ENCODE results near the gene MISFA.
"Not testable (repeated sequence)": the region's sequence is repeated elsewhere in the genome, so short reads cannot be mapped to it uniquely, and the experiment has no call there.

MISFA gene

GRCh38 chr11:18588297-18589252 is 11.0 kb upstream of the MISFA start, which contains the start of gene UEVLD:
Gene UEVLD, minus strand, starts transcription at chr11:18588734. Its CDS starts 80 bp downstream, at chr11:18588654.
- Histone ChIP-seq H3K4me1 (ENCODE audit: control insufficient read depth, low read length) (peaks cover 30% of the 10 kb centered on the region), H3K27me3 (ENCODE audit: control insufficient read depth, low read length) (no peaks in the 10 kb centered on the region), H3K9me2 (replicated peaks; ENCODE audit: control insufficient read depth, low read length) (no peaks in the 10 kb centered on the region), H3K27ac (ENCODE audit: low read depth, low read length) (peak within 1 kb of the TSS; percentile 14), H3K4me2 (ENCODE audit: low read length) (peak within 1 kb of the TSS; percentile 72), H3K4me3 (ENCODE audit: low read length) (peak within 1 kb of the TSS; percentile 82), H4K20me1 (ENCODE audit: control insufficient read depth, insufficient read depth, low read depth, low read length) (no peaks in the 10 kb centered on the region), H3K36me3 (ENCODE audit: control insufficient read depth, low read length) (no peaks in the 10 kb centered on the region; the same call in 1 of the 2 replicates), H3F3A (ENCODE audit: control insufficient read depth, insufficient read depth) (no peaks in the 10 kb centered on the region), H3K9me3 (ENCODE audit: control insufficient read depth, insufficient read depth, low read length) (no peaks in the 10 kb centered on the region), H3K79me2 (ENCODE audit: control insufficient read depth, low read length) (peaks cover 68% of the 10 kb centered on the region)
- TF ChIP-seq CTCF (IDR thresholded peaks at IDR 0.05; ENCODE audit: low read depth, low read length, poor library complexity, severe bottlenecking) (no peak), EZH2phosphoT487 (IDR thresholded peaks at IDR 0.05; ENCODE audit: borderline replicate concordance, low read length) (no peak)

- Histone ChIP-seq H3K27me3 (ENCODE audit: control insufficient read depth, low read length) (no peaks in the 10 kb centered on the region), H3K9me3 (ENCODE audit: control insufficient read depth, insufficient read depth, low read length) (no peaks in the 10 kb centered on the region), H3F3A (ENCODE audit: control insufficient read depth, insufficient read depth) (no peaks in the 10 kb centered on the region), H3K36me3 (ENCODE audit: control insufficient read depth, low read length) (peaks cover 1% of the 10 kb centered on the region), H3K4me2 (ENCODE audit: low read length) (peak overlapping the region; percentile 72), H3K4me3 (ENCODE audit: low read length) (peak overlapping the region; percentile 82), H3K4me1 (ENCODE audit: control insufficient read depth, low read length) (peaks cover 30% of the 10 kb centered on the region), H3K9me2 (replicated peaks; ENCODE audit: control insufficient read depth, low read length) (no peaks in the 10 kb centered on the region), H3K27ac (ENCODE audit: low read depth, low read length) (no peak overlapping the region), H3K79me2 (ENCODE audit: control insufficient read depth, low read length) (peaks cover 68% of the 10 kb centered on the region), H4K20me1 (ENCODE audit: control insufficient read depth, insufficient read depth, low read depth, low read length) (no peaks in the 10 kb centered on the region)
- TF ChIP-seq EZH2phosphoT487 (IDR thresholded peaks at IDR 0.05; ENCODE audit: borderline replicate concordance, low read length) (no peak), CTCF (IDR thresholded peaks at IDR 0.05; ENCODE audit: low read depth, low read length, poor library complexity, severe bottlenecking) (no peak)
Measured at GRCh38 chr11:18590571-18590970, 9.0 kb upstream of the MISFA start.

GRCh38 chr11:18594088-18594487 is 5.5 kb upstream of the MISFA start:
- not testable (repeated sequence) for H4K20me1 ChIP-seq (ENCODE audit: control insufficient read depth, insufficient read depth, low read depth, low read length); H3K36me3 ChIP-seq (ENCODE audit: control insufficient read depth, low read length); H3F3A ChIP-seq (ENCODE audit: control insufficient read depth, insufficient read depth); H3K9me3 ChIP-seq (ENCODE audit: control insufficient read depth, insufficient read depth, low read length); H3K9me2 ChIP-seq (replicated peaks; ENCODE audit: control insufficient read depth, low read length); H3K4me3 ChIP-seq (ENCODE audit: low read length); H3K27ac ChIP-seq (ENCODE audit: low read depth, low read length); H3K4me2 ChIP-seq (ENCODE audit: low read length); H3K27me3 ChIP-seq (ENCODE audit: control insufficient read depth, low read length)
- Histone ChIP-seq H3K79me2 (ENCODE audit: control insufficient read depth, low read length) (peaks cover 39% of the 10 kb centered on the region), H3K4me1 (ENCODE audit: control insufficient read depth, low read length) (peaks cover 23% of the 10 kb centered on the region)
